Upper lobe of left lung (tissue), 6 donors: ENCODE measurements around the gene DOCK1. TPM values are rescaled to one million over a fixed set of nuclear protein-coding genes. Genes with fewer than 3 reads are reported as not detected.

Experiments used
- ATAC-seq, 2 donors: fragments of 200-7000 bp; cut with Tn5 transposase; one replicate each; pipeline ENCODE4 v1.9.1; 2022; ENCODE audit warnings: mild to moderate bottlenecking in 2 of 2, moderate library complexity in 2 of 2; ENCODE audit not compliant: low FRiP score in 2 of 2
- DNase-seq, 2 donors: peaks; one replicate each; pipeline ENCODE4 v3.0.0-alpha.2; 2019 to 2020
- H3K27ac ChIP-seq, 4 donors: fragments of 200-600 bp; sonication (generic); one replicate each; pipeline ENCODE4 v1.5.1; 2016 to 2019
- H3K27me3 ChIP-seq, 4 donors: fragments of 200-600 bp; sonication (generic); one replicate each; pipeline ENCODE4 v1.5.1; 2017 to 2019
- H3K36me3 ChIP-seq, 4 donors: fragments of 200-600 bp; sonication (generic); one replicate each; pipeline ENCODE4 v1.5.1; 2016 to 2019
- H3K4me1 ChIP-seq, 4 donors: fragments of 200-600 bp; sonication (generic); one replicate each; pipeline ENCODE4 v1.5.1; 2018 to 2019
- H3K4me3 ChIP-seq, 4 donors: fragments of 200-600 bp; sonication (generic); one replicate each; pipeline ENCODE4 v1.5.1; 2017 to 2019; ENCODE audit warnings: mild to moderate bottlenecking in 2 of 4, moderate library complexity in 1 of 4
- H3K9me3 ChIP-seq, 4 donors: fragments of 200-600 bp; sonication (generic); one replicate each; pipeline ENCODE4 v1.5.1; 2018 to 2019
- CTCF ChIP-seq, 6 experiments: fragments of 450-650 bp in 4 of 6; fragments of 200-600 bp in 2 of 6; sonication (generic) in 2 of 6; IDR thresholded peaks; one replicate each; pipeline ENCODE4 v1.5.1; 2016 to 2019; ENCODE audit warnings: antibody characterized with exemption in 6 of 6
- EP300 ChIP-seq, 4 donors: sonication (generic); formaldehyde crosslinking; IDR thresholded peaks; one replicate each; pipeline ENCODE4 v1.5.1; 2017; ENCODE audit warnings: antibody characterized with exemption in 4 of 4, control low read depth in 2 of 4
- POLR2A ChIP-seq, 4 donors: fragments of 450-650 bp; IDR thresholded peaks; one replicate each; pipeline ENCODE4 v1.5.1; 2016 to 2017; ENCODE audit warnings: antibody characterized with exemption in 4 of 4, mild to moderate bottlenecking in 2 of 4
- POLR2AphosphoS5 ChIP-seq, 2 donors: sonication (generic); formaldehyde crosslinking; IDR thresholded peaks; one replicate each; pipeline ENCODE4 v1.5.1; 2017; ENCODE audit warnings: antibody characterized with exemption in 2 of 2
- WGBS, 2 donors: methylation state at CpG; one replicate each; pipeline ENCODE4 v1.1.5; 2017 to 2018; 5-methylcytosine and 5-hydroxymethylcytosine counted together
- total RNA-seq, 6 donors: library from RNA; depleted of rRNA in 4 of 6; stranded (reverse); fragments of >200 nt in 4 of 6; gene quantifications; one replicate each; pipeline versions ENCODE4 v1.1.0 to v1.2.1, GENCODE V29; 2016 to 2021
- donor health status: DM: no; HTN: no; CAD: no; lungs with moderate emphysema.
- donor health status: DM: no; HTN: yes; CAD: no; lungs with severe emphysema.

Gene DOCK1
- total RNA-seq, 6 donors from 2014 or later, result 37.5 to 63.9 (median 45.8) TPM

- Histone ChIP-seq H3K4me1 (peaks cover 0 to 5% (median 0%) of the 10 kb centered on the region in 4 donors), H3K36me3 (peaks cover 0 to 47% (median 18%) of the 10 kb centered on the region in 4 donors), H3K27ac (no peak overlapping the region), H3K4me3 (no peak overlapping the region), H3K9me3 (no peaks in the 10 kb centered on the region), H3K27me3 (no peaks in the 10 kb centered on the region)
- 90 to 91% methylated on average over 4 of the region's 4 CpGs for WGBS, 2 donors
- no peak for ATAC-seq
- no peak for DNase-seq
- no peak for TF ChIP-seq POLR2A (IDR thresholded peaks at IDR 0.05)
- no peak for TF ChIP-seq CTCF (IDR thresholded peaks at IDR 0.05)
- no peak for TF ChIP-seq EP300 (IDR thresholded peaks at IDR 0.05)
- TF ChIP-seq POLR2AphosphoS5 (IDR thresholded peaks at IDR 0.05), result no peak
Observed at GRCh38 chr10:127069436-127069835, 164.2 kb downstream of the DOCK1 start.

- TF ChIP-seq EP300 (IDR thresholded peaks at IDR 0.05) (no peak), CTCF (IDR thresholded peaks at IDR 0.05) (no peak), POLR2A (IDR thresholded peaks at IDR 0.05) (no peak), POLR2AphosphoS5 (IDR thresholded peaks at IDR 0.05) (no peak)
- no peak for DNase-seq
- H3K27ac ChIP-seq, result no peak overlapping the region
- ATAC-seq, result no peak
- H3K36me3 ChIP-seq, result peaks cover 0 to 47% (median 16%) of the 10 kb centered on the region in 4 donors
- H3K9me3 ChIP-seq, result no peaks in the 10 kb centered on the region
- peaks cover 0 to 5% (median 0%) of the 10 kb centered on the region in 4 donors for H3K4me1 ChIP-seq
- H3K27me3 ChIP-seq, result no peaks in the 10 kb centered on the region
- WGBS, 2 donors, result 72 to 86% methylated on average over 2 of the region's 2 CpGs
- no peak overlapping the region for H3K4me3 ChIP-seq
Observed at GRCh38 chr10:127071126-127071525, 165.9 kb downstream of the DOCK1 start.

- WGBS, 2 donors, result 90 to 95% methylated on average over 3 of the region's 3 CpGs
- peaks cover 0 to 33% (median 8%) of the 10 kb centered on the region in 4 donors for H3K36me3 ChIP-seq
- DNase-seq (no peak), ATAC-seq (no peak)
- TF ChIP-seq CTCF (IDR thresholded peaks at IDR 0.05), result no peak
- TF ChIP-seq EP300 (IDR thresholded peaks at IDR 0.05), result no peak
- TF ChIP-seq POLR2AphosphoS5 (IDR thresholded peaks at IDR 0.05), result no peak
- TF ChIP-seq POLR2A (IDR thresholded peaks at IDR 0.05), result no peak
- no peaks in the 10 kb centered on the region for H3K9me3 ChIP-seq
- H3K4me3 ChIP-seq, result no peak overlapping the region
- H3K27me3 ChIP-seq, result no peaks in the 10 kb centered on the region
- peaks cover 0 to 5% (median 0%) of the 10 kb centered on the region in 4 donors for H3K4me1 ChIP-seq
- no peak overlapping the region for H3K27ac ChIP-seq
Observed at GRCh38 chr10:127073666-127074065, 168.4 kb downstream of the DOCK1 start.

- 92 to 98% methylated on average over 3 of the region's 3 CpGs for WGBS, 2 donors
- Histone ChIP-seq H3K4me3 (no peak overlapping the region), H3K9me3 (no peaks in the 10 kb centered on the region), H3K36me3 (peaks cover 0 to 18% (median 2%) of the 10 kb centered on the region in 4 donors), H3K27ac (no peak overlapping the region), H3K27me3 (no peaks in the 10 kb centered on the region), H3K4me1 (no peaks in the 10 kb centered on the region)
- no peak for TF ChIP-seq POLR2AphosphoS5 (IDR thresholded peaks at IDR 0.05)
- TF ChIP-seq CTCF (IDR thresholded peaks at IDR 0.05), result no peak
- no peak for TF ChIP-seq EP300 (IDR thresholded peaks at IDR 0.05)
- TF ChIP-seq POLR2A (IDR thresholded peaks at IDR 0.05), result no peak
- ATAC-seq, result no peak
- DNase-seq, result no peak
Observed at GRCh38 chr10:127079392-127079791, 174.2 kb downstream of the DOCK1 start.

- peaks cover 0 to 15% (median 2%) of the 10 kb centered on the region in 4 donors for H3K36me3 ChIP-seq
- H3K4me1 ChIP-seq, result no peaks in the 10 kb centered on the region
- H3K27me3 ChIP-seq, result no peaks in the 10 kb centered on the region
- no peak for DNase-seq
- WGBS, 2 donors, result 66 to 75% methylated on average over 4 of the region's 4 CpGs
- ATAC-seq, result no peak
- TF ChIP-seq EP300 (IDR thresholded peaks at IDR 0.05), result no peak
- TF ChIP-seq POLR2AphosphoS5 (IDR thresholded peaks at IDR 0.05), result no peak
- no peak for TF ChIP-seq POLR2A (IDR thresholded peaks at IDR 0.05)
- no peak for TF ChIP-seq CTCF (IDR thresholded peaks at IDR 0.05)
- no peak overlapping the region for H3K27ac ChIP-seq
- H3K9me3 ChIP-seq, result no peaks in the 10 kb centered on the region
- H3K4me3 ChIP-seq, result no peak overlapping the region
Observed at GRCh38 chr10:127080317-127080716, 175.1 kb downstream of the DOCK1 start.
